HG03571 (cell line): ENCODE measurements around the gene TTLL13.
"Not testable (repeated sequence)": the region's sequence is repeated elsewhere in the genome, so short reads cannot be mapped to it uniquely, and the experiment has no call there.

Experiments used
- ATAC-seq: cut with Tn5 transposase; IDR thresholded peaks from one replicate; pipeline ENCODE4 v1.9.1; 2021; ENCODE audit not compliant: unreplicated experiment

The TTLL13 gene

GRCh38 chr15:90233387-90234095 lies 15.8 kb upstream of the TTLL13 start, which contains the start of gene CIB1:
Gene CIB1 (minus strand): TSS chr15:90233941. CDS start chr15:90233885, 56 bp downstream.
- peak; percentile 87 for ATAC-seq

GRCh38 chr15:90234096-90234988 lies 15.0 kb upstream of the TTLL13 start, which contains the start of gene GDPGP1:
Gene GDPGP1 (plus strand): TSS chr15:90234209. CDS start chr15:90240909, 6,700 bp downstream.
- no peak for ATAC-seq

GRCh38 chr15:90239371-90239770 lies 10.0 kb upstream of the TTLL13 start:
- no peak for ATAC-seq

GRCh38 chr15:90240856-90241255 lies 8.5 kb upstream of the TTLL13 start:
- no peak for ATAC-seq

GRCh38 chr15:90241343-90242192 lies 7.8 kb upstream of the TTLL13 start:
- ATAC-seq = no peak

GRCh38 chr15:90243943-90244639 lies 5.3 kb upstream of the TTLL13 start:
- no peak for ATAC-seq

- no peak for ATAC-seq
Observed at GRCh38 chr15:90248789-90249202, 560 bp upstream of the TTLL13 start.

GRCh38 chr15:90257776-90258175 lies 8.4 kb downstream of the TTLL13 start:
- no peak for ATAC-seq

GRCh38 chr15:90259524-90259923 lies 10.2 kb downstream of the TTLL13 start:
- ATAC-seq = peak; percentile 72

- not testable (repeated sequence) for ATAC-seq
Observed at GRCh38 chr15:90260731-90261130, 11.4 kb downstream of the TTLL13 start.

GRCh38 chr15:90261811-90262210 lies 12.5 kb downstream of the TTLL13 start:
- ATAC-seq = no peak

GRCh38 chr15:90262426-90262825 lies 13.1 kb downstream of the TTLL13 start:
- no peak for ATAC-seq

GRCh38 chr15:90264671-90265070 lies 15.3 kb downstream of the TTLL13 start:
- ATAC-seq = no peak

GRCh38 chr15:90265271-90266060 lies 16.1 kb downstream of the TTLL13 start, which contains the start of gene NGRN:
Gene NGRN (plus strand): TSS chr15:90265672. CDS start chr15:90265713, 41 bp downstream.
- peak; percentile 85 for ATAC-seq

- ATAC-seq = peak; percentile 9
Observed at GRCh38 chr15:90266061-90266431, 16.7 kb downstream of the TTLL13 start.

- no peak for ATAC-seq
Observed at GRCh38 chr15:90266485-90266884, 17.1 kb downstream of the TTLL13 start.

- ATAC-seq = no peak
Observed at GRCh38 chr15:90268415-90268814, 19.1 kb downstream of the TTLL13 start.

GRCh38 chr15:90270502-90271150 lies 21.3 kb downstream of the TTLL13 start:
- ATAC-seq = no peak
